T-helper 2 cell treated with Interferon-gamma antibody and Interleukin-4, amounts not matched to agents 5 μg/mL and 100 μg/mL, for 36 hours (primary cell): Measurements from ENCODE around the gene LYRM2.

Experiments used
- DNase-seq: peaks from one replicate; pipeline ENCODE4 v3.0.0; 2021; ENCODE audit warnings: low spot score
- H3K27ac Mint-ChIP-seq: one replicate; pipeline ENCODE4 v1.8.0; 2021; ENCODE audit warnings: mild to moderate bottlenecking, mixed read lengths
- H3K27me3 Mint-ChIP-seq: one replicate; pipeline ENCODE4 v1.8.0; 2021; ENCODE audit warnings: low read depth, mixed read lengths
- H3K36me3 Mint-ChIP-seq: one replicate; pipeline ENCODE4 v1.8.0; 2021; ENCODE audit warnings: low read depth, mixed read lengths
- H3K4me1 Mint-ChIP-seq: one replicate; pipeline ENCODE4 v1.8.0; 2021; ENCODE audit warnings: low read depth, mixed read lengths
- H3K4me3 Mint-ChIP-seq: one replicate; pipeline ENCODE4 v1.8.0; 2022; ENCODE audit warnings: mild to moderate bottlenecking, moderate library complexity, mixed read lengths
- H3K9me3 Mint-ChIP-seq: one replicate; pipeline ENCODE4 v1.8.0; 2021; ENCODE audit warnings: mixed read lengths

Gene LYRM2

GRCh38 chr6:89638320-89639195 lies at the start of gene LYRM2:
Gene LYRM2 (minus strand): TSS chr6:89638747. CDS start chr6:89638716, 31 bp downstream.
- Mint-ChIP-seq H3K4me1 (peaks cover 21% of the 10 kb centered on the region), H3K27ac (peak within 1 kb of the TSS; percentile 97), H3K9me3 (no peaks in the 10 kb centered on the region), H3K36me3 (peaks cover 43% of the 10 kb centered on the region), H3K4me3 (peak within 1 kb of the TSS; percentile 92), H3K27me3 (no peaks in the 10 kb centered on the region)
- peak; percentile 90 for DNase-seq

GRCh38 chr6:89688328-89688727 lies 49.8 kb upstream of the LYRM2 start:
- H3K27ac Mint-ChIP-seq = no peak overlapping the region
- DNase-seq = no peak
- no peaks in the 10 kb centered on the region for H3K27me3 Mint-ChIP-seq
- H3K9me3 Mint-ChIP-seq = no peaks in the 10 kb centered on the region
- peaks cover 54% of the 10 kb centered on the region for H3K36me3 Mint-ChIP-seq
- no peak overlapping the region for H3K4me3 Mint-ChIP-seq
- peaks cover 10% of the 10 kb centered on the region for H3K4me1 Mint-ChIP-seq

- H3K36me3 Mint-ChIP-seq = peaks cover 54% of the 10 kb centered on the region
- H3K4me3 Mint-ChIP-seq = no peak overlapping the region
- H3K4me1 Mint-ChIP-seq = no peaks in the 10 kb centered on the region
- no peak overlapping the region for H3K27ac Mint-ChIP-seq
- no peak for DNase-seq
- H3K27me3 Mint-ChIP-seq = no peaks in the 10 kb centered on the region
- H3K9me3 Mint-ChIP-seq = no peaks in the 10 kb centered on the region
Observed at GRCh38 chr6:89685311-89685710, 46.8 kb upstream of the LYRM2 start.

- no peaks in the 10 kb centered on the region for H3K27me3 Mint-ChIP-seq
- DNase-seq = no peak
- H3K27ac Mint-ChIP-seq = no peak overlapping the region
- no peak overlapping the region for H3K4me3 Mint-ChIP-seq
- no peaks in the 10 kb centered on the region for H3K9me3 Mint-ChIP-seq
- peaks cover 59% of the 10 kb centered on the region for H3K36me3 Mint-ChIP-seq
- no peaks in the 10 kb centered on the region for H3K4me1 Mint-ChIP-seq
Observed at GRCh38 chr6:89682991-89683390, 44.4 kb upstream of the LYRM2 start.

GRCh38 chr6:89681983-89682564 lies 43.5 kb upstream of the LYRM2 start:
- Mint-ChIP-seq H3K27me3 (no peaks in the 10 kb centered on the region), H3K4me1 (no peaks in the 10 kb centered on the region), H3K9me3 (no peaks in the 10 kb centered on the region), H3K4me3 (no peak overlapping the region), H3K36me3 (peaks cover 58% of the 10 kb centered on the region), H3K27ac (no peak overlapping the region)
- no peak for DNase-seq

- Mint-ChIP-seq H3K4me3 (no peak overlapping the region), H3K4me1 (no peaks in the 10 kb centered on the region), H3K27me3 (no peaks in the 10 kb centered on the region), H3K9me3 (no peaks in the 10 kb centered on the region), H3K36me3 (peaks cover 56% of the 10 kb centered on the region), H3K27ac (no peak overlapping the region)
- no peak for DNase-seq
Observed at GRCh38 chr6:89680551-89680950, 42.0 kb upstream of the LYRM2 start.

GRCh38 chr6:89680150-89680549 lies 41.6 kb upstream of the LYRM2 start:
- H3K9me3 Mint-ChIP-seq = no peaks in the 10 kb centered on the region
- DNase-seq = no peak
- no peaks in the 10 kb centered on the region for H3K27me3 Mint-ChIP-seq
- peaks cover 56% of the 10 kb centered on the region for H3K36me3 Mint-ChIP-seq
- H3K4me3 Mint-ChIP-seq = no peak overlapping the region
- H3K27ac Mint-ChIP-seq = no peak overlapping the region
- no peaks in the 10 kb centered on the region for H3K4me1 Mint-ChIP-seq

- peaks cover 56% of the 10 kb centered on the region for H3K36me3 Mint-ChIP-seq
- H3K27ac Mint-ChIP-seq = peak overlapping the region; percentile 36
- H3K27me3 Mint-ChIP-seq = no peaks in the 10 kb centered on the region
- no peaks in the 10 kb centered on the region for H3K4me1 Mint-ChIP-seq
- no peak overlapping the region for H3K4me3 Mint-ChIP-seq
- DNase-seq = no peak
- H3K9me3 Mint-ChIP-seq = no peaks in the 10 kb centered on the region
Observed at GRCh38 chr6:89679215-89680120, 40.9 kb upstream of the LYRM2 start.

GRCh38 chr6:89678531-89678930 lies 40.0 kb upstream of the LYRM2 start:
- H3K27ac Mint-ChIP-seq = no peak overlapping the region
- no peaks in the 10 kb centered on the region for H3K4me1 Mint-ChIP-seq
- no peak for DNase-seq
- H3K4me3 Mint-ChIP-seq = no peak overlapping the region
- H3K36me3 Mint-ChIP-seq = peaks cover 57% of the 10 kb centered on the region
- no peaks in the 10 kb centered on the region for H3K27me3 Mint-ChIP-seq
- H3K9me3 Mint-ChIP-seq = no peaks in the 10 kb centered on the region

- H3K9me3 Mint-ChIP-seq = no peaks in the 10 kb centered on the region
- H3K27me3 Mint-ChIP-seq = no peaks in the 10 kb centered on the region
- no peak overlapping the region for H3K27ac Mint-ChIP-seq
- no peaks in the 10 kb centered on the region for H3K4me1 Mint-ChIP-seq
- no peak for DNase-seq
- H3K36me3 Mint-ChIP-seq = peaks cover 58% of the 10 kb centered on the region
- H3K4me3 Mint-ChIP-seq = no peak overlapping the region
Observed at GRCh38 chr6:89675949-89676748, 37.6 kb upstream of the LYRM2 start.

GRCh38 chr6:89670935-89671565 lies 32.5 kb upstream of the LYRM2 start:
- no peaks in the 10 kb centered on the region for H3K27me3 Mint-ChIP-seq
- peaks cover 44% of the 10 kb centered on the region for H3K36me3 Mint-ChIP-seq
- DNase-seq = no peak
- no peaks in the 10 kb centered on the region for H3K4me1 Mint-ChIP-seq
- no peak overlapping the region for H3K27ac Mint-ChIP-seq
- H3K4me3 Mint-ChIP-seq = no peak overlapping the region
- no peaks in the 10 kb centered on the region for H3K9me3 Mint-ChIP-seq

GRCh38 chr6:89669002-89669401 lies 30.5 kb upstream of the LYRM2 start:
- Mint-ChIP-seq H3K27me3 (no peaks in the 10 kb centered on the region), H3K36me3 (peaks cover 35% of the 10 kb centered on the region), H3K27ac (no peak overlapping the region), H3K4me3 (no peak overlapping the region), H3K9me3 (no peaks in the 10 kb centered on the region), H3K4me1 (no peaks in the 10 kb centered on the region)
- no peak for DNase-seq
